HL-60 (cell line): ENCODE measurements around the gene CMTM5.

Experiments
- DNase-seq, 2 experiments: peaks; one replicate each; pipeline ENCODE4 v3.0.0-alpha.2; 2010 to 2020; ENCODE audit warnings: low read depth in 1 of 2, low spot score in 1 of 2
- H3K27ac ChIP-seq: fragments of 250-450 bp; sonication (Bioruptor Pico); replicated peaks from 2 replicates; pipeline ENCODE4 v1.5.1; 2020; ENCODE audit warnings: mild to moderate bottlenecking, moderate library complexity
- H3K27me3 ChIP-seq: fragments of 250-450 bp; sonication (Bioruptor Pico); 2 replicates; pipeline ENCODE4 v1.5.1; 2021; ENCODE audit warnings: mild to moderate bottlenecking, moderate library complexity; ENCODE audit not compliant: insufficient read depth, poor library complexity, severe bottlenecking
- H3K4me3 ChIP-seq: replicated peaks from 2 replicates; pipeline ENCODE4 v1.5.1; 2011; ENCODE audit warnings: mild to moderate bottlenecking, control low read depth, low read length; ENCODE audit not compliant: insufficient read depth
- GABPA ChIP-seq: IDR thresholded peaks from 2 replicates; pipeline ENCODE4 v1.6.1; 2012; ENCODE audit warnings: low read depth
- POLR2AphosphoS5 ChIP-seq: IDR thresholded peaks from 2 replicates; pipeline ENCODE4 v1.6.1; 2012; ENCODE audit warnings: low read depth
- REST ChIP-seq: IDR thresholded peaks from 2 replicates; pipeline ENCODE4 v1.6.1; 2012; ENCODE audit warnings: low read depth; ENCODE audit not compliant: insufficient replicate concordance
- SPI1 ChIP-seq: IDR thresholded peaks from 2 replicates; pipeline ENCODE4 v1.6.1; 2012; ENCODE audit warnings: low read depth, mild to moderate bottlenecking, borderline replicate concordance
- TF ChIP-seq, protein P1 (sequence below): IDR thresholded peaks from one replicate; pipeline ENCODE4 v1.5.1; 2011; ENCODE audit warnings: low read length, control low read depth, inconsistent platforms; ENCODE audit not compliant: insufficient read depth

The CMTM5 gene

GRCh38 chr14:23406725-23407355 is 30.0 kb downstream of the CMTM5 start:
- no peak overlapping the region for H3K4me3 ChIP-seq
- H3K27ac ChIP-seq: no peak overlapping the region
- no peak for DNase-seq
- TF ChIP-seq POLR2AphosphoS5: no peak
- no peak for TF ChIP-seq REST
- TF ChIP-seq, protein P1, sequence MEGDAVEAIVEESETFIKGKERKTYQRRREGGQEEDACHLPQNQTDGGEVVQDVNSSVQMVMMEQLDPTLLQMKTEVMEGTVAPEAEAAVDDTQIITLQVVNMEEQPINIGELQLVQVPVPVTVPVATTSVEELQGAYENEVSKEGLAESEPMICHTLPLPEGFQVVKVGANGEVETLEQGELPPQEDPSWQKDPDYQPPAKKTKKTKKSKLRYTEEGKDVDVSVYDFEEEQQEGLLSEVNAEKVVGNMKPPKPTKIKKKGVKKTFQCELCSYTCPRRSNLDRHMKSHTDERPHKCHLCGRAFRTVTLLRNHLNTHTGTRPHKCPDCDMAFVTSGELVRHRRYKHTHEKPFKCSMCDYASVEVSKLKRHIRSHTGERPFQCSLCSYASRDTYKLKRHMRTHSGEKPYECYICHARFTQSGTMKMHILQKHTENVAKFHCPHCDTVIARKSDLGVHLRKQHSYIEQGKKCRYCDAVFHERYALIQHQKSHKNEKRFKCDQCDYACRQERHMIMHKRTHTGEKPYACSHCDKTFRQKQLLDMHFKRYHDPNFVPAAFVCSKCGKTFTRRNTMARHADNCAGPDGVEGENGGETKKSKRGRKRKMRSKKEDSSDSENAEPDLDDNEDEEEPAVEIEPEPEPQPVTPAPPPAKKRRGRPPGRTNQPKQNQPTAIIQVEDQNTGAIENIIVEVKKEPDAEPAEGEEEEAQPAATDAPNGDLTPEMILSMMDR: no peak
- TF ChIP-seq SPI1: no peak
- TF ChIP-seq GABPA: no peak
- no peaks in the 10 kb centered on the region for H3K27me3 ChIP-seq

GRCh38 chr14:23407516-23408306 is 30.9 kb downstream of the CMTM5 start, which contains the start of gene MYH6:
MYH6 (minus strand) TSS chr14:23408273; CDS start chr14:23407223, 1,050 bp downstream.
- DNase-seq: no peak
- H3K27me3 ChIP-seq: no peaks in the 10 kb centered on the region
- H3K27ac ChIP-seq: no peak within 1 kb of the TSS
- TF ChIP-seq REST (no peak), POLR2AphosphoS5 (no peak), SPI1 (no peak), GABPA (no peak)
- TF ChIP-seq, protein P1: no peak
- H3K4me3 ChIP-seq: no peak within 1 kb of the TSS

GRCh38 chr14:23408307-23408630 is 31.4 kb downstream of the CMTM5 start:
- TF ChIP-seq SPI1 (no peak), REST (no peak), POLR2AphosphoS5 (no peak), GABPA (no peak)
- TF ChIP-seq, protein P1: no peak
- DNase-seq: no peak
- Histone ChIP-seq H3K27ac (no peak overlapping the region), H3K27me3 (no peaks in the 10 kb centered on the region), H3K4me3 (no peak overlapping the region)
